ENCODE measurements around the gene PTPN13. TPM values are rescaled to one million over a fixed set of nuclear protein-coding genes. Genes with fewer than 3 reads are reported as not detected.
A peak's percentile ranks its signal among the peaks of the same experiment; 100 is the strongest.
"Not testable (repeated sequence)": the region's sequence is repeated elsewhere in the genome, so short reads cannot be mapped to it uniquely, and the experiment has no call there.

PTPN13 gene
- total RNA-seq, 2 experiments from 2014 or later = 1.4 to 1.5 TPM

DNA sequence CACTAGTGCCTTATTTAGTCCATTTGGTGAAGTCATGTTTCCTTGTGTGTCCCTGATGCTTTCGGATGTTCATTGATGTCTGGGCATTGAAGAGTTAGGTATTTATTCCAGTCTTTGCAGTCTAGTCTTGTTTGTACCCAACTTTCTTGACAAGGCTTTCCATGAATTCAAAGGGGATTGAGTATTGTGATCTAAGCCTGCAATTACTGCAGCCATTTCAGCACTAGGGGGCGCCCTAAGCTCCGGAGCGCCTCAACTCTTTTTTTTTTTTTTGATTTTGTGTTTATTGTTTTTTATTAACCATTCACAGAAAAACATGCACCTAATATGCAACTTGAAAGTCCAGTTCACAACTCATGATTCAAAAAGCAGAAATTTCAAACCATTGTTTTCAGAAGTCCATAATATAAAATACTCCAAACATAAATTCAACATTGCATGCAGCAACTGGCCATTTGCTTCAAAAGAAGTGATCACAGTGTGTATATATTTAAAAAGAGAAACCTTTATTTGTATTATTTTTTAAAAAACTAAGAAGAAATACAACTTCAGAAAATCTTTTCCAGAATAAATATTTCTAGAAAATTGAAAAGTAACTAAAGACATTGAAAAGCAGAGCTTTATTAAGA, 59.2 kb downstream of the PTPN13 start:
- peaks cover 2% of the 10 kb centered on the region for H3K36me3 Mint-ChIP-seq (ENCODE audit: low read depth)
- H3K9me3 Mint-ChIP-seq (ENCODE audit: low read depth) = peaks cover 17% of the 10 kb centered on the region
- intact Hi-C loops (cut with DNase I, micrococcal nuclease) = loop anchor here in 1 of 2 experiments (2.0 kb wide), 1 partner anchor 241 kb away; no protein-coding TSS in a partner anchor
- no peak overlapping the region for H3K4me3 Mint-ChIP-seq
- ChIA-PET POLR2A (no interaction called here), CTCF (interaction anchor here (0.8 to 2.4 kb wide), 5 partner anchors 9 to 57 kb away, joined by 3 to 7 read pairs (median 3); no protein-coding TSS in a partner anchor)
- no peaks in the 10 kb centered on the region for H3K4me1 Mint-ChIP-seq
- no peak overlapping the region for H3K27ac Mint-ChIP-seq
- peak; percentile 55 for DNase-seq
- no peak for ATAC-seq
- peaks cover 4% of the 10 kb centered on the region for H3K27me3 Mint-ChIP-seq

DNA sequence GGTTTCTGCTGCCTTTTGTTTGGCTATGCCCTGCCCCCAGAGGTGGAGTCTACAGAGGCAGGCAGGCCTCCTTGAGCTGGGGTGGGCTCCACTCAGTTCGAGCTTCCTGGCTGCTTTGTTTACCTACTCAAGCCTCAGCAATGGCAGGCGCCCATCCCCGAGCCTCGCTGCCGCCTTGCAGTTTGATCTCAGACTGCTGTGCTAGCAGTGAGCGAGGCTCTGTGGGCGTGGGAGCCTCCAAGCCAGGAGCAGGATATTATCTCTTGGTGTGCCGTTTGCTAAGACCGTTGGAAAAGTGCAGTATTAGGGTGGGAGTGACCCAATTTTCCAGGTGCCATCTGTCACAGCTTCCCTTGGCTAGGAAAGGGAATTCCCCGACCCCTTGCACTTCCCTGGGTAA, 62.7 kb downstream of the PTPN13 start:
- POLR2A ChIA-PET = interaction anchor here (0.6 kb wide), 1 partner anchor 14 kb away, joined by 3 read pairs; no protein-coding TSS in a partner anchor
- H3K36me3 Mint-ChIP-seq (ENCODE audit: low read depth) = not testable (repeated sequence)

DNA sequence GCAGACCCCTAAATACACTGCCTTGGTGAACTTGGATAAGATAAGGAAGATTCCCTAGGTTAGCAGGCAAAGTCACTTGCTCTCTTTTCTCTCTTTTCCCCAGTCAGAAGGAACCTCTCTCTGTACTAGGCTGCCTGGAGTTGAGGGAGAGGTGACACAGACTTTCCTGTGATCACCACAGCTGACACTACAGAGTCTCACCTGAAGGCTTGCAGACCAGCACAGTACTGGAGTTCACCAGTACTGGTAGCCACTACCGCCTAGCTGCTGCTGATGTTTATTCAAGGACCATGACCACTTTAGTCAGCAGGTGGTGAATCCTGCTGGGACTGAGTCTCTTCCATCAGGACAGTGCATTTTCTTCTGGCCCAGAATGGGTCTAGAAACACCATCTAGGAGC, 63.3 kb downstream of the PTPN13 start:
- POLR2A ChIA-PET = interaction anchor here (0.6 kb wide), 1 partner anchor 13 kb away, joined by 3 read pairs; no protein-coding TSS in a partner anchor
- DNase-seq = no peak
- peaks cover 2% of the 10 kb centered on the region for H3K36me3 Mint-ChIP-seq (ENCODE audit: low read depth)
- ATAC-seq = no peak
- peaks cover 6% of the 10 kb centered on the region for H3K9me3 Mint-ChIP-seq (ENCODE audit: low read depth)
- CTCF ChIA-PET = no interaction called here
- no peak overlapping the region for H3K27ac Mint-ChIP-seq
- peaks cover 4% of the 10 kb centered on the region for H3K27me3 Mint-ChIP-seq
- no peaks in the 10 kb centered on the region for H3K4me1 Mint-ChIP-seq
- intact Hi-C loops (cut with DNase I, micrococcal nuclease) = no loop called here
- H3K4me3 Mint-ChIP-seq = no peak overlapping the region

More for the DNA sequence above, 62.7 kb downstream of the PTPN13 start:
- H3K9me3 Mint-ChIP-seq (ENCODE audit: low read depth); H3K4me3 Mint-ChIP-seq; DNase-seq; ATAC-seq; H3K4me1 Mint-ChIP-seq; intact Hi-C loops (cut with DNase I, micrococcal nuclease); H3K27ac Mint-ChIP-seq; H3K27me3 Mint-ChIP-seq: not testable (repeated sequence)
- CTCF ChIA-PET = interaction anchor here (0.6 kb wide), 2 partner anchors 11 to 122 kb away, joined by 3 read pairs; no protein-coding TSS in a partner anchor

DNA sequence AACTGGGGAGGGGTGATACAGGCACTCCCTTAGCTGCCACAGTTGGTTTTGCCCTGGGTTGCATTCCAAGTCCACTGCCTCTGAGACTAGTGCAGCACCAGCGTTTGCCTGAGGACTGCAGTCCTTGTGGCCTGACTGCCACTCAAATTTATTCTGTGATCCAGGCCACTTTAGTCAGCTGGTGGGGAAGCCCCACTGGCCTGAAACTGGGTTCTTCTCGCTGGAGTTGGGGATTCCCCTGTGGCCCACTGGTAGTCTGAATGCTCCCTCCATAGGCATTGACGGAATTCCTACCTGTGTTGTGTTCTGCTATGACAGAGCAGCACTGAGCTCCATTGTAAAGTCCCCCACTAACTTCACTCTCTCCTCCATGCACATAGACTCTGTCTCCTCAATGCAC, 63.8 kb downstream of the PTPN13 start:
- peaks cover 2% of the 10 kb centered on the region for H3K9me3 Mint-ChIP-seq (ENCODE audit: low read depth)
- ATAC-seq = no peak
- intact Hi-C loops (cut with DNase I, micrococcal nuclease) = no loop called here
- CTCF ChIA-PET = interaction anchor here (1.0 kb wide), 1 partner anchor 39 kb away, joined by 3 read pairs; no protein-coding TSS in a partner anchor
- POLR2A ChIA-PET = no interaction called here
- DNase-seq = no peak
- H3K27ac Mint-ChIP-seq = no peak overlapping the region
- H3K4me3 Mint-ChIP-seq = no peak overlapping the region
- peaks cover 4% of the 10 kb centered on the region for H3K27me3 Mint-ChIP-seq
- H3K36me3 Mint-ChIP-seq (ENCODE audit: low read depth) = no peaks in the 10 kb centered on the region
- no peaks in the 10 kb centered on the region for H3K4me1 Mint-ChIP-seq

DNA sequence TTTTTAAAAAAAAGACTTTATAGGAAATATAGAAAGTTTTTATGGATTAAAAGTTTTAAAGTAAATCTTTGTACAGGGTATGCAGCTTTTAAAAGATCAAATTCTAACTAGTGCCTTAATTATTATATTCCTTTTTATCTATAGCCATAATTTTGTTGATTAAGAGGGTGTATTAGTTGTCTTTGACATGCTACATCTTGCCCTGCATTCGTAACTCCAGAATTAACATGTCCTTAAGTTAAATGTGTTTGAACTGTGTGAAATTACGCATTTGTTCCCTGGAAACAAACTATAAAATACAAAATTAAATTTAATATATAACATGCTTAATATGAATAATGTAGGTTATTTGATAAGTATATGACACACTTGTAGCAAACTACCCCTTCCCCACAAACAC, 66.3 kb downstream of the PTPN13 start:
- no peaks in the 10 kb centered on the region for H3K36me3 Mint-ChIP-seq (ENCODE audit: low read depth)
- no peak overlapping the region for H3K4me3 Mint-ChIP-seq
- H3K9me3 Mint-ChIP-seq (ENCODE audit: low read depth) = peaks cover 2% of the 10 kb centered on the region
- H3K4me1 Mint-ChIP-seq = no peaks in the 10 kb centered on the region
- intact Hi-C loops (cut with DNase I, micrococcal nuclease) = no loop called here
- no peak overlapping the region for H3K27ac Mint-ChIP-seq
- ChIA-PET POLR2A (no interaction called here), CTCF (no interaction called here)
- no peak for ATAC-seq
- peaks cover 4% of the 10 kb centered on the region for H3K27me3 Mint-ChIP-seq
- no peak for DNase-seq

DNA sequence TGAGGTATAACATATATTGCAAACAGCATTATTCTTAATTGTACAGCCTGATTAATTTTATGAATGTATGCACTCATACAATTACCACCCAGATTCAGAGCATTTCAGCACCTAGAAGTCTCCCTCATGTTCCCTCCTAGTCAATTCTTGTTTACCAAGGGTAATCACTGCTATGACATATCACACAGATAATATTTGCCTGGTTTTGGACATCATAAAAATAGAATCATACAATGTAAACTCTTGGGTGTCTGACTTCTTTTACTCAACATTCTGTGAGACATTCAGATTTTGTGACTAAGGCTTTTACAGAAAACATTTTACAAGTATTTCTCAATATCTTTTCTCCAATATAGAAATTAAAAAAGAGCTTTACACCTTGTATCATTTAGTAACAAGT, 66.9 kb downstream of the PTPN13 start:
- intact Hi-C loops (cut with DNase I, micrococcal nuclease) = no loop called here
- ATAC-seq (no peak), DNase-seq (no peak)
- POLR2A ChIA-PET = no interaction called here
- Mint-ChIP-seq H3K4me1 (no peaks in the 10 kb centered on the region), H3K9me3 (ENCODE audit: low read depth) (no peaks in the 10 kb centered on the region), H3K4me3 (no peak overlapping the region), H3K27ac (no peak overlapping the region), H3K27me3 (peaks cover 4% of the 10 kb centered on the region), H3K36me3 (ENCODE audit: low read depth) (no peaks in the 10 kb centered on the region)
- CTCF ChIA-PET = no interaction called here

DNA sequence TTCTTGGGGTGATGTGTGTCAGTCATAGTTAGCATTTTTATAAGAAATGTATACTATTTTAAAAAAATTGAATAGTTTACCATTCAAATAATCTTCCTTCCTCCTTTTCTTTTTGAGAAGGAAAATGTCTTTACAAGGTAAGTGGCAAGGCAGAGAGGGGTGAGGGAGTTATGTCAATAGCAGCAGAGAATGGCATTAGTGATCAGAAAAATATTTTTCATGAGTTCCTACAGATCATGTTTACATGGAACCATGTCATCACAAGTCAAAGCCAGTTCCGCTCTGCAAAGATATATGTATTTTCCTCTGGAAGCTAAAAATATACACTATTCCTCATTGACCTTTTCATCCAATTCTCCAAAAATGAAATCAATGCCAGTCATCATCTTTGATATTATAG, 67.3 kb downstream of the PTPN13 start:
- H3K27me3 Mint-ChIP-seq = peaks cover 4% of the 10 kb centered on the region
- no peaks in the 10 kb centered on the region for H3K9me3 Mint-ChIP-seq (ENCODE audit: low read depth)
- POLR2A ChIA-PET = interaction anchor here (0.7 kb wide), 1 partner anchor 230 kb away, joined by 4 read pairs; no protein-coding TSS in a partner anchor
- no peaks in the 10 kb centered on the region for H3K36me3 Mint-ChIP-seq (ENCODE audit: low read depth)
- H3K27ac Mint-ChIP-seq = no peak overlapping the region
- ATAC-seq (no peak), DNase-seq (no peak)
- CTCF ChIA-PET = interaction anchor here (0.8 to 1.4 kb wide), 2 partner anchors 8 to 605 kb away, joined by 3 to 7 read pairs; no protein-coding TSS in a partner anchor
- intact Hi-C loops (cut with DNase I, micrococcal nuclease) = no loop called here
- no peaks in the 10 kb centered on the region for H3K4me1 Mint-ChIP-seq
- no peak overlapping the region for H3K4me3 Mint-ChIP-seq

DNA sequence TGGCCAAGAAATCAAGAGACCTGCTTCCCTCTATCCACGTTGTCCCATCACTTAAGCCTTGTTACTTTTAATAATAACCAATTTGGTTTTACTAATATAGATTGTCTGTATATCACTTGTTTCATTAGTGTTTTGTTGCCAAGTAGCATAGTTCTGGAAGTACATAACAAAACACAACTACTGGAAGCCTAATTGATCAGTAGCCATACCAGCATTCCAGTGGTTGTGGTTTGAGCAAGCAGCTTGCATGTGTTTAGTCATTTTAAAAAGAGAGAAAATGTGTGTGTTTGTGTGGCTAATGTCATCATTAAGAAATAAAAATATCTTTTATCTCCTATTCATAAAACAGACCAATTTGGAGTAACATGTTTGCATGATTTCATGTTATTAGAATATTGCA, 70.8 kb downstream of the PTPN13 start:
- Mint-ChIP-seq H3K4me3 (no peak overlapping the region), H3K27ac (no peak overlapping the region), H3K27me3 (no peaks in the 10 kb centered on the region), H3K36me3 (ENCODE audit: low read depth) (no peaks in the 10 kb centered on the region), H3K4me1 (no peaks in the 10 kb centered on the region), H3K9me3 (ENCODE audit: low read depth) (no peaks in the 10 kb centered on the region)
- DNase-seq (no peak), ATAC-seq (no peak)
- intact Hi-C loops (cut with DNase I, micrococcal nuclease) = no loop called here
- CTCF ChIA-PET = no interaction called here
- POLR2A ChIA-PET = no interaction called here

DNA sequence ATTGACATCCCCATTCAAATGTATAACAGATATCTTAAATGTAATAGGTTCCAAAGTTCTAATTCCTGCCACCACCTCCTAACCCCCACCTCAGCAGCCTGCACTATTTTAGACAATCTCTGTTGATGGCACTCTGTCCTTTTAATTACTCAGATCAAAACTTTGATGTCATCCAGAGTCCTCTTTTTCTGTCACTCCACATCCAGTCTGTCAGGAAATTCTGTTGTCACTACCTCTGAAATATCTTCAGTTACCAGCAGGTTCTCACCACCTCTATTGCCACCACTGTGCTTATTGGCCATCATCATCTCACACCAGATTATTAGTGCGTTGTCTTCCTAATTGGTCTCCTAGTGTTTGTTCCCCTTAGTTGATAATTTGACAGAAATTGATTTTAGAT, 76.2 kb downstream of the PTPN13 start:
- Mint-ChIP-seq H3K4me1 (peaks cover 5% of the 10 kb centered on the region), H3K27me3 (no peaks in the 10 kb centered on the region), H3K9me3 (ENCODE audit: low read depth) (no peaks in the 10 kb centered on the region), H3K36me3 (ENCODE audit: low read depth) (no peaks in the 10 kb centered on the region), H3K27ac (peak overlapping the region; percentile 7), H3K4me3 (no peak overlapping the region)
- intact Hi-C loops (cut with DNase I, micrococcal nuclease) = loop anchor here in 1 of 2 experiments (10.0 kb wide), 1 partner anchor 225 kb away; the partner anchor contains the start of gene C4orf36
- ATAC-seq = peak; percentile 36
- POLR2A ChIA-PET = no interaction called here
- CTCF ChIA-PET = no interaction called here
- no peak for DNase-seq

DNA sequence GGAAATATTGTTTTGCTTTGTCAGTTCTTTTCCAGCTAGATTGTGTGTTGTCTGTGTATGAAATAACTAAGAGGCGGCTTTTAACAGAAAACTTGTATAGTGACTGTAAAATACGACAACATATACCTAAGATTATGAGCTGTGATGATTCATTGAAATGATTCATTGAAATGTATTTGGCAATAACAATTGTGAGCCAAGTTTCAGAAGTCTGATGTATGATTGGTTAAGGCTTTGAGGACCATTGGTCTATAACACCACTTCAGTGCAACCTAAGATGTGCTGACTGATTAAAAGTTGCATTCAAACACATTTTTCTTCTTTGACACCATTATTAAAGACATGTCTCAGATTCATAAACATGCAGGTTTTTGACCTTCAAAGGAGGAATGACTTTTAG, 76.6 kb downstream of the PTPN13 start:
- ATAC-seq (peak; percentile 61), DNase-seq (no peak)
- ChIA-PET POLR2A (interaction anchor here (0.6 kb wide), 1 partner anchor 13 kb away, joined by 3 read pairs; no protein-coding TSS in a partner anchor), CTCF (no interaction called here)
- H3K36me3 Mint-ChIP-seq (ENCODE audit: low read depth) = no peaks in the 10 kb centered on the region
- no peak overlapping the region for H3K27ac Mint-ChIP-seq
- intact Hi-C loops (cut with DNase I, micrococcal nuclease) = loop anchor here in 1 of 2 experiments (10.0 kb wide), 1 partner anchor 224 kb away; the partner anchor contains the start of gene C4orf36
- H3K4me1 Mint-ChIP-seq = peaks cover 5% of the 10 kb centered on the region
- no peak overlapping the region for H3K4me3 Mint-ChIP-seq
- H3K27me3 Mint-ChIP-seq = no peaks in the 10 kb centered on the region
- H3K9me3 Mint-ChIP-seq (ENCODE audit: low read depth) = no peaks in the 10 kb centered on the region

DNA sequence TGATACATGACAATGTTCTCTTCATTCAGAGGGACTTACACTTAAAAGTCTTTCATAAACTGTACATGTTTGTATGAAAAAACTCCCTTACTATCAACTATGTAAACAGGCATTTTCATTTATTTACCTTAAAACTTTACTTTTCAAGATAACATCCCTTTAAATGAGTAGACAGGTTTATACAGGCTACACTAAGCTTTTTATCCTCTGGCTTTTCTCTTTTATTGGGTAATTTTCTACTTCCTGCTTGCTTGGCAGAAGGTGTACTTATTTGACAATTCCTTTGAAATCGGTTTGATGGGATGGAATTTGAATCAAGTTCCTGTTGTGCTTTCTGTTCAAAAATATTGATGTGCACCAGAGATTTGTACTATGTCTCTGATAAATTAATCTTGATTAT, 81.4 kb downstream of the PTPN13 start:
- peaks cover 1% of the 10 kb centered on the region for H3K4me1 Mint-ChIP-seq
- ATAC-seq (no peak), DNase-seq (no peak)
- ChIA-PET CTCF (interaction anchor here (1.0 kb wide), 1 partner anchor 180 kb away, joined by 3 read pairs; no protein-coding TSS in a partner anchor), POLR2A (no interaction called here)
- no peak overlapping the region for H3K4me3 Mint-ChIP-seq
- H3K27me3 Mint-ChIP-seq = no peaks in the 10 kb centered on the region
- H3K27ac Mint-ChIP-seq = no peak overlapping the region
- H3K36me3 Mint-ChIP-seq (ENCODE audit: low read depth) = no peaks in the 10 kb centered on the region
- H3K9me3 Mint-ChIP-seq (ENCODE audit: low read depth) = no peaks in the 10 kb centered on the region
- intact Hi-C loops (cut with DNase I, micrococcal nuclease) = loop anchor here in 1 of 2 experiments (10.0 kb wide), 1 partner anchor 219 kb away; the partner anchor contains the start of gene C4orf36

DNA sequence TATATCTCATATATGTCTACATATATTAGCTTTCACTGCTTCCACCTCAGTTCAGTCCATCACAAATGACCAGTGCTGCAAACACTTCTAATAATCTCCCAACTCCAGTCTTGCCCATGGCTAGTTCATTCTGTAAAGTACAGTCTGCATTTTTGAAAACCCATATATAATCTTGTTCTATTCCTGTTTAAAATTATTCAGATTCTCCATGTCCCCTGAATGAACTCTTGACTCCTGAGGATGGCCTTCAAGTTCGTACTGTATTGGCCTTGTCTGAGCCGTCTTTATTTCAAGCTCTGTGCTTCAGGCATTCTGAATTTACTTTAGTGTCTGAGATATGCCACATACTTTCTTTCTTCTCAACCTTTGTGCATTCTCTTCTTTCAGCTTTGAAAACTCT, 84.7 kb downstream of the PTPN13 start:
- Mint-ChIP-seq H3K9me3 (ENCODE audit: low read depth) (no peaks in the 10 kb centered on the region), H3K27ac (no peak overlapping the region), H3K4me3 (no peak overlapping the region), H3K4me1 (no peaks in the 10 kb centered on the region), H3K27me3 (no peaks in the 10 kb centered on the region), H3K36me3 (ENCODE audit: low read depth) (no peaks in the 10 kb centered on the region)
- no peak for ATAC-seq
- ChIA-PET POLR2A (no interaction called here), CTCF (interaction anchor here (1.0 kb wide), 1 partner anchor 180 kb away, joined by 4 read pairs; no protein-coding TSS in a partner anchor)
- no peak for DNase-seq
- intact Hi-C loops (cut with DNase I, micrococcal nuclease) = loop anchor here in 1 of 2 experiments (10.0 kb wide), 1 partner anchor 216 kb away; the partner anchor contains the start of gene C4orf36

All from activated CD4-positive, alpha-beta T cell treated with anti-CD3 and anti-CD28 coated beads for 36 hours (primary cell).